ENCODE data around the gene FOXK1.
A peak's percentile ranks its signal among the peaks of the same experiment; 100 is the strongest.
"Not testable (repeated sequence)": the region's sequence is repeated elsewhere in the genome, so short reads cannot be mapped to it uniquely, and the experiment has no call there.

Gene FOXK1

DNA sequence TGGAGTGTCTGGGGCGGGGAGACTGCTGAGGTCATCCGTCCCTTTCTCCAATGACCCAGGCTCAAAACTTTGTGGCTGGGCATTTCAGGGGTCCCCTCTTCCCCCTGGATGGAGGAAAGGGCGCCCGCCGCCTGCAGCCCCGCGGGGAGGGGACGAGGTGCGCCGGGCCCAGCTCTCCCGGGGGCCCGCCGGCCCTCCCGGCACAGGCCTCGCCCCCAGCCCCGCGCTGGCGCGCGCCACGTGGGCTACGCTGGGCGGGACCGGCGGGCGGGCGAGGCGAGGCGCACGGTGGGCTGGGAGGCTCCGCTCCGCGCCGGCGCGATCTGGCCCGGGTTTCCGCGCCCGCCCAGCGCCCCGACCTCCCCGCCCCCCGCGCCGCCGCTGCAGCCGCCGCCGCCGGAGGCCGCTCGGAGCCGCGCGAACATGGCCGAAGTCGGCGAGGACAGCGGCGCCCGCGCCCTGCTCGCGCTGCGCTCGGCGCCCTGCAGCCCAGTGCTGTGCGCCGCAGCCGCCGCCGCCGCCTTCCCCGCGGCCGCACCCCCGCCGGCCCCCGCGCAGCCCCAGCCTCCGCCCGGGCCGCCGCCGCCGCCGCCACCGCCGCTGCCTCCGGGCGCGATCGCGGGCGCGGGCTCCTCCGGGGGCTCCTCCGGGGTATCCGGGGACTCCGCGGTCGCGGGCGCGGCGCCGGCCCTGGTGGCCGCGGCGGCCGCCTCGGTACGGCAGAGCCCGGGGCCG is at the start of gene FOXK1:
Gene FOXK1 (plus strand): TSS at position 410 of the 735 bp plus-strand sequence. CDS start 14 bp downstream, at position 424.
- DNase-seq (ENCODE audit: low read depth): peak; percentile 76

DNA sequence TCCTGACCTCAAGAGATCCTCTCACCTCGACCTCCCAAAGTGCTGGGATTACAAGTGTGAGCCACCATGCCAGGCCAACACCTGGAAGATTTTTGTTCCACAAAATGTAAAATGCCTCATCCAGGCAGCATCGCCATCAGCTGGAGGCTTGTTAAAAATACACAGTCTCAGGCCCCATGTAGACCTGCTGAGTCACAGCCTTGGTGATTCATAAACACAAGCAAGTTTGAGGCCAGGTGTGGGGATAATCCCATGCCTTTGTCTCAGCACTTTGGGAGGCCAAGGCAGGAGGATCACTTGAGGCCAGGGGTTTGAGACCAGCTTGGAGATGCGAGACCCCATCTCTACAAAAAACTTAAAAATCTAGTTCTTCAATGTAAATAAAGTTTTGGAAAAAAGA is 49.1 kb upstream of the FOXK1 start:
- DNase-seq (ENCODE audit: low read depth): no peak

DNA sequence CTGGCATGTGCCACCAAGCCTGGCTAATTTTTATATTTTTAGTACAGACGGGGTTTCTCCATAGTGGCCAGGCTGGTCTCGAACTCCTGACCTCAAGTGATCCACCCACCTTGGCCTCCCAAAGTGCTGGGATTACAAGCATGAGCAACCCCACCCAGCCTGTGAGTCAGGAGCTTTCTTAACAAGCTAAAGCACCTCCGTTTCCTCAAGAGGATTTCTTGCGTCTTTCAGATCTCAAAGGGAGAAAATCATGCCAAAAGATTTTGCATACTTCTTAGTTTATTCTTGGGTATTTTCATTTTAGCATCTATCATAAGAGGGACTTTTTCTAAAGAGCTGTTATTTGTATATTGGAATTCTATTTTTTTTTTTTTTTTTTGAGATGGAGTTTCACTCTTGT is 47.9 kb upstream of the FOXK1 start:
- DNase-seq (ENCODE audit: low read depth): no peak

DNA sequence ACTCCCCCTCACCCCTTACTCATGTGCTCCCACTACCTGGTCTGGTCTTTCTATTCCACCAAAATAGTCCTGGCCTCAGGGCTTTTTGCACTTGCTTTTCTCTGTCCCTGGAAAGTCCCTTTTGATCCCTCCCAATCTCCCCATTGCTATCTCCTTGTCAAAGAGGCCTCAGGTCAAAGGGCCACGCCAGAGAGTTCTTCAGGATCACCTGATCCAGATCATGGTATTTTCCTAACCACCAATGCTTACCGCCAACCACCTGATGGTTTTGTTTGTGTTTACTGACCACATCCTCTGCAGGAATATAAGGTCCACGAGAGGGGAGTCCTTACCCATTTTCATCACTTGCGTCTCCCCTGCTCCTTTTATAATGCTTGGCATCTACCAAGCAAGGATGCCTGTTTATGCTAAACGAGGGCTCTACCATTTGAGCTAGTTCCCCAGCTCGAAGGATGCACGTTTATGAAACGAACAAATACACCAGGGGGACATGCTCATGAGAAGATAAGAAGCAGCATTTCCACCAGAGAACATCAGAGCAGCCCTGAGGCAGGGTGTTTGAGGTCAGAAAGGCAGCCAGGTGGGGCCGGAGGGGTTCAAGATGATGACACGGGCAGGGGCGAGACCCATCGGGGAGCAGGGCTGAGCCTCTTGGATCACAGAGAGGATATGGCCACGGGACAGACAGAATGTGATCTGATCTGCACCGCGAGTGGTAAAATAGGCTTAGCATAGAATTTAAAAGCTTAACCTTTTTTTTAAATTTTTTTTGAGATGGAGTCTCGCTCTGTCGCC is 43.1 kb upstream of the FOXK1 start:
- no peak for DNase-seq (ENCODE audit: low read depth)

DNA sequence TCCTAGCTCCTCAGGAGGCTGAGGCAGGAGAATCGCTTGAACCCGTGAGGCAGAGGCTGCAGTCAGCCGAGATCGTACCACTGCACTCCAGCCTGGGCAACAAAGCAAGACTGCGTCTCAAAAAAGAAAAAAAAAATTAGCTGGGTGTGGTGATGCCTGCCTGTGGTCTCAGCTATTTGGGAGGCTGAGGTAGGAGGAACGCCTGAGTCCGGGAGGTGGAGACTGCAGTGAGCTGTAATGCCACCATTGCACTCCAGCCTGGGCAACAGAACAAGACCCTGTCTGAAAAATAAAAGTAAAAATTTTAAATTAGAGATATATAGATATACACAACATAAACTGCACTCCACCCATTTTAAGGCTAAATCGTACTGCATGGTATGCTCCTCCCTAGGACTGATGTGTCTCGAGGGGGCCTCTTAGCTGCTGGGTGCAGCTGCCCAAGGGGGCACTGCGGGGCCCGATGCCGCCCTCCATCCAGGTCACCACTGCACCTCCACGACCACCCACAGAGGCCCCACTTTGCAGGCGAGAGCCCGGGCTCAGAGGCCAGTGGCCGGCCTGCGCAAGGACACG is 40.9 kb upstream of the FOXK1 start:
- DNase-seq (ENCODE audit: low read depth): no peak

DNA sequence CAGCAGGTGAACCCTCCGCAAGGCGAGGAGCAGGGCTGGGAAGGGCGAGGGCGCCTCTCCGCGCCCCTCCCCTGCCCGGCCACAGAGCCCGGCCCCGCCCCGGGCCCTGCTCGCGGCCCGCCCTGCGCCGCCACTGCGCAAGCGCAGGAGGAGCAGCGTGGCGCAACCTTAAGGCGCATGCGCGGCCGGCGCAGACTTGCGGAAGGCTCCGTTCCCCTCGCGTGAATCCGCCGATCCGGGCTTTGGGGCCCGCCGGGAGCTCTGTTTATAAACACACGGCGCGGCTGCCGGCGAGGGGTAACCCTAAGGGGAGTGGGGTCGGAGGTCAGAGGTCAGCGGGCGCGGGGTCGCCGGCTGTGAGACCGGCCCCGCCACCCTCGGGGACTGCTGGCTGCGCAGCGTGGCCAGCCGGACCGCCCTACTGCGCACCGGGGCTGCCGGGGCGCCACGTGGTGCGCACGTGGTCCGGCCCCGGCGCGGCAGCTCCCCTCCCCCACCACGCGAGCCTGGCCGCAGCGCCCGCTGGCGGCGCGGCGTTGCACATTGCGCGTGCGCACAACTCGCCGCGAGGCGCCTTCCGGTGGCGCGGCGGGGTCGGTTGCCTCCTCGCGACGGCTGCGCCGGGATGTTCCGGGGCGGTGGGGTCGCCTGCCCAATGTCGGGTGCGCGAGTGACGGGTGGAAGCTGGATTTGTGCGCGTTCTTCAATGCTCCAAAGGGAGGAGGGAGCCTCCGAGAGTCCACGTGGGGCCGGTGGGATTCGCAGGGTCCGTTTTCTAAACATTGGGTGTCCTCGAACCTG is 40.2 kb upstream of the FOXK1 start:
- DNase-seq (ENCODE audit: low read depth): peak; percentile 94

DNA sequence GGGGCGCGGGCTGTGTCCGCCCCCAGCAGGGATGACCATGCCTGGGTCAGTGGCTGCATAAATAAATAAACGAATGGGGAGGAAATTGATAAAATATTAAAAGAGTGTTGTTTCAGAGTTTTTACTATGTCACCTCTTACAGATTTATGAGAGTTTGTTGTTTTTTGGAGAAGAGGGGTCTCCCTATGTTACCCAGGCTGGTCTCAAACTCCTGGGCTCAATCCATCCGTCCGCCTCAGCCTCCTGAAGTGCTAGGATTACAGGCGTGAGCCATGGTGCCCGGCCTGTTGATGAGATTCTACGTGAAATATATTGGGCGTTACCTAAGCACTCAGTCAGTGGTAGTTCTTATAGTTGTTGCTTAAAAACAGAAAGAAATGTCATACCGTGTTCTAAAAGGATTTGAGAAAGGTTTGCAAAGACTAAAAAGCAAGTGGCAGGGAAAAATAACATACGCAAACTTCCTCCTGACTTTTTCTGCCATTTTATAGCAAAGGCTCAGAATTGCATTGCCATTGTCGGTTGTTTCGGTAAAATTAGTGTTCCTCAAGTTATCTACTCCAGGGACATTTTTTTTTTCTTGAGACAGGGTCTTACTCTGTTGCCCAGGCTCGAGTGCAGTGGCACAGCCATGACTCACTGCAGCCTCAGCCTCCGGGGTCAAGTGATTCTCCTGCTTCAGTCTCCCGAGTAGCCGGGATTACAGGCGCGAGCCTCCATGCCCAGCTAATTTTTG is 39.5 kb upstream of the FOXK1 start:
- DNase-seq (ENCODE audit: low read depth): no peak

DNA sequence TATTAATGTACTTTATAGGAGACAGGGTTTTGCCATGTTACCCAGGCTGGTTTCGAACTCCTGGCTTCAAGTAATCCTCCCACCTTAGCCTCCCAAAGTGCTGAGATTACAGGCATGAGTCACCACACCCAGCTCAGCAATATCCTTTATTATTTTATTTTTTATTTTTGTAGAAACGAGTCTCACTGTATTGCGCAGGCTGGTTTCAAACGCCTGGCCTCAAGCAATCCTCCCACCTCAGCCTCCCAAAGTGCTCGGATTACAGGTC is 39.0 kb upstream of the FOXK1 start:
- not testable (repeated sequence) for DNase-seq (ENCODE audit: low read depth)

DNA sequence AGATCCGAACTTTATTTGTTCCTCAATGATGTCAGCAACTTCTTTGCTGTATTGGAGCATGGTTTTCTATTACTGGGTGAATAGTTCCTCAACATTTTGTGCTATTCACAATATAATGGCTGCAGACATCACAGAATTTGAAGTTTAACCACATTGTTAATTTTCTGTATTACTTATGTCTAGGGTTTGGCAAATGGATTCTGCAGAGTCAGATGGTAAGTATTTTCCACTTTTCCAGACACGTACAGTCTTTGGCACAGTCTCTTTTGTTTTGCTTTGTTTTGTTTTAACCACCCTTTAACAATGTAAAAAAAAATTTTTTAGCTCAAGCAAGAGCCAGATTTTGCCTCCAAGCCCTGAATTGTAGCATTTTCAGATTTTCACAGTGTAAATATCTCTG is 36.8 kb upstream of the FOXK1 start:
- no peak for DNase-seq (ENCODE audit: low read depth)

DNA sequence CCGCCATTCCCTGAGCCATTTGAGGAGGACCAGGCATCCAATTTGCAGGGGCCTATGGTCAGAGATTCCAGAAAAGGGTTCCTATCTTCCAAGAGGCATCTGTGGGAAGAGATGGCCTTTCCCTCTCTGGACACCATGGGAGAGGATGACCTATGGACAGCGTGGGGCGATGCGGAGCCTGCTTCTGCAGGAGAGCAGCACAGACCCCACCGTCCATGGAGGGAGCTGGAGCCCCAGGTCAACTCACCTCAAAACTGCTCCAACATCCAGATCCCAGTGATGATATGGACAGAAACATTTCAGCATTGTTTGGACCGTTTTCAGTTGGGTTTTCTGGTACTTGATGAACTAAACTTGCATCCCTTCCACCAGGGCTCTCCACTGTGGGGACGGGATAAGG is 34.0 kb upstream of the FOXK1 start:
- no peak for DNase-seq (ENCODE audit: low read depth)

DNA sequence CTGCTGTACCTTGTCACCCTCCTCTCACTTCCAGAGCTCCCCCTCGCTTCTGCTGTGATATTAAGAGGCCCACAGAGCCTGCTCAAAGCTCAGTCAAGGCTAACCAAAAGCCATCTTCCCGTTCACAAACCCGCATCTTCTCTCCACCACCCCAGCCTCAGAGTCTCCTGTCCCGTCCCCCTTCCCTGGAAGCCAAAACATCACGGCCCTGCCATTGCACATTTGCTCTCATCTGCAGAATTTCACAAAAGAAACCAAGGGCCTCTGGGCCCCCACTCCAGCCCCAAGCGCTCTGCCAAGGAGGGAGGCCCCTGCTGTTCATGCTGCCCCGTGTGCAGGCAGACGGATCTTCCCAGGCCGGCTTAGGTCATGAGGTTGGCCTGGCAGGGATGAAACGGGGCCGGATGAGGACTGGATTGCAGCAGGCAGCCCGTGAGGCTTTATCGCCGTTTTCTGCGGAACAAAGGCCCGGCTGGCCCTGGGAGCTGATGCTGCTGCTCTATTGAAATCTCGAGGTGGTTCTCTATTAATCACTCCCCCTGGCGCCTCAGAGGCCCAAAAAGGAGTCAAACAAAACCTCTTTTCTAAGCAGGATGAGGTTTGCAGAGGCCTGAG is 31.6 kb upstream of the FOXK1 start:
- no peak for DNase-seq (ENCODE audit: low read depth)

DNA sequence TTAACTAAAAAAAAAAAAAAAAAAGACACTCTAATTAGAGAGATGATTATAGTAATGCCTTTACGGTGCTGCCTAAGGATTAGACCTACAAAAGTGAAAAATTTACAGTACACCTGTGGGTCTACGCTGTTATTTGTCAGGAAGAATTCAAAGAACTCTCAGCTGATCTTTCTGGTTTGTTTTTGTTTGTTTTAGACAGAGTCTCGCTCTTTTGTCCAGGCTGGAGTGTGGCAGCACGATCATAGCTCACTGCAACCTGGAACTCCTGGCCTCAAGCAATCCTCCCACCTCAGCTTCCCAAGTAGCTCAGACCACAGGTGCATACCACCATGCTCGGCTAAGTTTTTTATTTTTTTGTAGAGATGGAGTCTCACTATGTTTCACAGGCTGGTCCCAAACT is 28.3 kb upstream of the FOXK1 start:
- no peak for DNase-seq (ENCODE audit: low read depth)

DNA sequence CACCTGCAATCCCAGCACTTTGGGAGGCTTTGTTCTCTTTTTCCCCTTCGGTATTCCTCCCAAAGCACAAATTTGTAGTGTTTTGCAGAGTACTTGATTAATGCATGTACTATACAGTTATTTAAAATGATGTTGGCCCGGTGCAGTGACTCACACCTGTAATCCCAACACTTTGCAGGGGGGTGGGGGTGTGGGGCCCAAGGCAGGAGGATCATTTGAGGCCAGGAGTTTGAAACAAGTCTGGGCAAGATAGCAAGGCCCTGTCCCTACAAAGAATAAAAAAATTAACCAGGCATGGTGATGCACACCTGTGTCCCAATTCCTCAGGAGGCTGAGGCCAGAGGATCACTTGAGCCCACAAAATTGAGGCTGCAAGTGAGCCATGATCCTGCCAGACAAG is 26.8 kb upstream of the FOXK1 start:
- no peak for DNase-seq (ENCODE audit: low read depth)

DNA sequence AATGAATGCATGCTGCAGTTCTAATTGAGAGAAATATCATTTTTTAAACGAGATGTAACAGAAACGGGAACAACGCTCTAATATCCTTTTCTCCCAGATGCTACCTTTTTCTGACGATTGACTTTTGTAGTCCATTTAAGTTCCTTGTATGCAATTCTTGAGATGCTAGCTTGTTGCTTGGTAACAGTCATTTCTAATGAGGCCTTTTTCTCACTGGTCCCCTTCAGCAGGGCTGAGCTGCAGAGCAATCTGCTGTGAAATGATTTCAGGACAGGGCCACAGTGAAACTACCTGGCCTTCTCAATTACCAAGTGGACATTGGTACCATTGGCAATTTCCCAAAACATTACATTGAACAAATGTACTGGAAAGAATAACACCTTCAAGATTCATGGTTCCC is 26.2 kb upstream of the FOXK1 start:
- DNase-seq (ENCODE audit: low read depth): no peak

DNA sequence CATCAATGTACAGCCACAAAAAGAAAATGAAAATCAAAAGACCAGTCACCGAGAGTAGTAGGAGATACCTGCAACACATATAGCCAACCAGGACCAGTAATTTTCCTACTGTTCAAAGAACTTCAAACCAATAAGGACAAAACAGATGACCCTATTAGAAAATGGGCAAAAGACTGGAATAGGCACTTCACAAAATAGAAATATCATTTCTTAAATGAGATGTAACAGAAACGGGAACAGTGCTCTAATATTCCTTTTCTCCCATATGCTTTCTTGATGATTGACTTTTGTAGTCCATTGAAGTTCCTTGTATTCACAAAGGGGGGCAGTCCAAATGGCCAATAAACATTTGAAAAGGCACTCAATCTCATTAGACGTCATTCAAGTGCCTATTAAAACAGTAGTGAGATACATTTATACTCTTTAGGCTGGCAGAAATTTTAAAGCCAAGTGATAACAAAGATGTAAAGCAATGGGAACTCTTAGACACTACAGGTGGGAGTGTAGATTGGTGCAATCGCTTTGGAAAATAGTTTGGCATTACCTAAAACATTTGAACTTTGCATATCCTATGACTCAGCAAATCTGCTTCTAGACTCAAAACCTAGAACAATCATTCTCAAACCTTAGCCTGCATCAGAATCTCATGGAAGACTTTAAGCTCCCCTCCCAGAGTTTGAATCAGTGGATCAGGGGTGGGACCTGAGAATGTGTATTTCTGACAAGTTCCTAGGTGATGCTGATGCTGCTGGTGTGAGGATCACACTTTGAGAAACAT is 24.3 kb upstream of the FOXK1 start:
- DNase-seq (ENCODE audit: low read depth): no peak

DNA sequence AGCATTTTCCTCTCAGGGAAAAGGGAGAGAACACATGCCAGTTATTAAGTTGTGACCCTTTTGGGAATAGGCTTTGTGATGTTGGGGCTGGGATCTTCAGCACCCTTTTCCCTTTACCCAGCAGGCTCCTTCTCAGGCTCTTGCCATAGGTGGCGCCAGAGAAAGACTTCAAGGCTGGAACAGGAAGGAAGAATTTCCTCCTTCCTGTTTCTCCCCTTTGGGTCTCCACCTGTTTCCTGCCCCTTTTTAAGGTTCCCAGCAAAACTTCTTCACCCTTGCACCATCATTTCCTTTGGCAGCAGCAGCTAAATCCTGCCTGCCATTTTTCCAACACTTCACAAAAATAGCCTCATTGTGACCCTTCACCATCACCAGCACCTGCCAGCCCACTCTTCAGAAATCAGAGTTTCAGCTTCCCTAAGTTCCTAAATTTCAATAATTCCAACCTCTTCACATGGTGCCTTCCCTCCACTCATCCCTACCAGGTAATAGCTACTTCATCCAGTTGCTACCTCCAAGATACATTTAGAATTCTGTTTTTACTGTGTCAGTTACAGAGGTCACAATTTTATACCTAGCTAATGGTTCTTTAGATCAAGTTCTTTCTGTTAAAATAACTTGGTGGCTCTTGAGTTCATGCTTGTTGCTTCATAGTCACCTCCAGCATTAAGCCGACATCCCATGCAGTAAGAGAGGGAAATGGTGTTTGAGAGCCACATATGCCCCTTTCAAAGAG is 22.4 kb upstream of the FOXK1 start:
- no peak for DNase-seq (ENCODE audit: low read depth)

DNA sequence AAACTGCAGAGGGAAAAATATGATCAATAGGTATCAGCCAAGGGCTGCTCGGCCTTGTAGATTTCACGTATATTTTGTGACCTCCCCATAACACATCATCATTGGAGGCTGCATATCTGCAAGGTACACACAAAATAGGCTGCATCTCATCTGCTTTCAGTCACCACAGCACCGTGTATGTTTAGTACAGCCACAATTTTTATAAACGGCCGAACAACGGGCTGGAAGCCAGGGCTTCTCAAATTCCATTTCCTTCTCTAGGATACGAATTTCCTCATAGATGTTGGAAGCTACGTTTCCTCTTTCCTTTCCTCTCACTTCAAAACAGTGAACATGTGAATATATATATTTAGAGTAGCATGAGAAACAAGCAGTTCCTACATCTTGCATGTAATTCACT is 20.2 kb upstream of the FOXK1 start:
- no peak for DNase-seq (ENCODE audit: low read depth)

DNA sequence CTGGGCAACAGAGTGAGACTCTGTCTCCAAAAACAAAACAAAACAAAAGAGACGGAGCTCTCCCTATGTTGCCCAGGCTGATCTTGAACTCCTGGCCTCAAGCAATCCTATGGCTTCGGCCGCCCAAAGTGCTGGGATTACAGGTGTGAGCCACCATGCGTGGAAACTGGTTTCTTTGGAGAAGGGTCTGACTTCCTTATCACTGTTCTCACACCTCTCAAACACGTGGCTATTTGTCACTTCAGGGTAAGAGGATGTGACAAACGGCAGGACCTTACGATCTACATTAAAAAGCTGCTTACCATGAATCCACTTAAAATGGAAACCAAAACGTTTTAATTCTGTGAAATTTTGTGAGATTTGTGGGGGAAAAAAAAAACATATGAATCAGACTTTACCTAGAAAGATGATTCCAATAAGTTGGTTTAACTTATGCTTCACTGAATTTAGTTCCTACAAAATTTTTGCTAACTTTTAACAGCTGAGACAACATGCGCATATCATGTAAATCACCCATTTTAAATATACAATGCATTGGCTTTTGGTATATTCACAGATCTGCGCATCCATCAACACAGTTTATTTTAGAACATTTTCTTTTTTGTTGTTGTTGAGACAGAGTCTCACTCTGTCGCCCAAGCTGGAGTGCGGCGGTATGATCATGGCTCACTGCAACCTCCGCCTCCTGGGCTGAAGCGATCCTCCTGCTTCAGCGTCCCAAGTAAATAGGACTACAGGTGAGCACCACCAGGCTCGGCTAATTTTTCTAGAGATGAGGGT is 18.7 kb upstream of the FOXK1 start:
- no peak for DNase-seq (ENCODE audit: low read depth)

DNA sequence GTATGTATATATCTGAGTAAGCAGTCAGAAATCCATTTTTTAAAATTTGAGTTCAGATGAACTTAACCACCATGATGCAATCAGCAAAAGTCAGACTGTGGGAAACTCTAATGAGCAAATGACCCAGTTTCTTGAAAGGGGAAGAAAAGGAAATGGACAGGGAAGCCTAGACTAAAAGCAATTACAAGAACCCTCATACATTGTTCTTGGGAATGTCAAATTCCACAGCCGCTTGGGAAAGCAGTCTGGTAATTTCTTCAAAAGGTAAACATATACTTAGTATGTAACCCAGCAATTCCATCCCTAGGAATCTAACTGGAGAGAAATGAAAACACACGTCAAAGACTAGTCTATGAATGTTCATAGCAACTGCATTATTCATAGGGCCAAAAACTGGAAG is 16.4 kb upstream of the FOXK1 start:
- DNase-seq (ENCODE audit: low read depth): no peak

Data from stimulated activated CD4-positive, alpha-beta T cell treated with anti-CD3 and anti-CD28 coated beads, Interleukin-2, amount 100 ng/mL, for 4 hours (primary cell).